ENCODE measurements around the gene TADA2A. TPM values are rescaled to one million over a fixed set of nuclear protein-coding genes. Genes with fewer than 3 reads are reported as not detected.

Gene TADA2A
- total and polyA plus RNA-seq, 8 donors, result 5.2 to 11.9 (median 9.4) TPM

GRCh38 chr17:37488009-37488604, 81.4 kb downstream of the TADA2A start:
- no peaks in the 10 kb centered on the region for H3K9me3 ChIP-seq
- no peak for TF ChIP-seq CTCF (IDR thresholded peaks at IDR 0.05)
- DNase-seq (peak in 1 of 6 donors; percentile 30), FAIRE-seq (no peak), ATAC-seq (peak; percentile 17 to 52 (median 20))
- H3K36me3 ChIP-seq, result no peaks in the 10 kb centered on the region
- H3K4me1 ChIP-seq, result peaks cover 6 to 11% (median 7%) of the 10 kb centered on the region in 3 donors
- WGBS, 2 donors, result 32% methylated on average over 7 of the region's 7 CpGs
- peak overlapping the region in 2 of 4 donors; percentile 78 to 81 for H3K4me3 ChIP-seq
- intact Hi-C loops (cut with DNase I), result no loop called here
- H3K27ac ChIP-seq, result peak overlapping the region; percentile 90 to 97 (median 94)
- no peaks in the 10 kb centered on the region for H3K27me3 ChIP-seq

- Histone ChIP-seq H3K27ac (peak overlapping the region; percentile 90 to 97 (median 94)), H3K36me3 (no peaks in the 10 kb centered on the region)
- FAIRE-seq, result no peak
Observed at GRCh38 chr17:37488607-37489196, 82.0 kb downstream of the TADA2A start.

GRCh38 chr17:37489197-37490001, 82.7 kb downstream of the TADA2A start, which contains the start of gene DUSP14:
DUSP14 (plus strand) TSS chr17:37489891; CDS start chr17:37512273, 22,382 bp downstream.
- ATAC-seq, result peak; percentile 83 to 89 (median 84)
- Histone ChIP-seq H3K36me3 (no peaks in the 10 kb centered on the region), H3K27ac (peak within 1 kb of the TSS; percentile 90 to 97 (median 94)), H3K4me3 (peak within 1 kb of the TSS; percentile 71 to 81 (median 80)), H3K27me3 (no peaks in the 10 kb centered on the region), H3K9me3 (no peaks in the 10 kb centered on the region), H3K4me1 (peaks cover 6 to 11% (median 7%) of the 10 kb centered on the region in 3 donors)
- 0% methylated on average over 47 to 100 of the region's 100 CpGs for WGBS, 2 donors
- no peak for TF ChIP-seq CTCF (IDR thresholded peaks at IDR 0.05)
- no peak for FAIRE-seq
- intact Hi-C loops (cut with DNase I), result no loop called here
- peak; percentile 75 to 92 (median 84) for DNase-seq

More at GRCh38 chr17:37488607-37489196, 82.0 kb downstream of the TADA2A start:
- intact Hi-C loops (cut with DNase I), result no loop called here
- WGBS, 2 donors, result 1% methylated on average over 25 of the region's 25 CpGs
- no peaks in the 10 kb centered on the region for H3K27me3 ChIP-seq
- H3K4me3 ChIP-seq, result peak overlapping the region; percentile 69 to 81 (median 74)
- DNase-seq, result peak; percentile 80 to 91 (median 90)
- H3K9me3 ChIP-seq, result no peaks in the 10 kb centered on the region
- H3K4me1 ChIP-seq, result peaks cover 6 to 11% (median 7%) of the 10 kb centered on the region in 3 donors
- TF ChIP-seq CTCF (IDR thresholded peaks at IDR 0.05), result no peak
- peak; percentile 85 to 93 (median 86) for ATAC-seq

DNA sequence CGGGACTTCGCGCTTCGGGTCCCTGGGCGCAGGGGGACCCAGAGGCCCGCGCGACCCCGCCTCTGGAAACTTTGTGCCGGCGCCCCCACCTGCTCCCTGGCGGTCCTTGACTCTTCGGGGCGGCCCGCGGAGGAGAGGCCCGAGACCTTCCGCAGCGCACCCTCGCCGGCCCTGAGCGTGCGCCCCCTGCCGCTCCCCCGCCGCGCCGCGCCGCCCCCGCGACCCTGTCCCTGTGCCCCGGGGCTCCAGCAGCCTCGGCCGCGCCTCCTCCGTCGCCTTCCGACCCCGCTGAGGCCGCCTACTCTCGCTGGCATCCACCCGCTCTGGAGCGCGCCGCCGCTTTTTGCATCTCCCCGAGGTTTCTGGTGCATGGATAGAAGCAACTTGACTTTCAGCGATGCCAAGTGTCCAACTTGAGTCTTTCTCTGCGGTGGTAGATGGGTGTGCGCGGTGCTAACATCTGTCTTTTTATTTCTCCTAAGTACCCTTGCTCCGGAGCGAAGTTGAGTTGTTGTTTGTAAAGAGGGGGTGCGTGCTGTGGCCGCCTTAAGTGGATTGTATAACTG, 83.4 kb downstream of the TADA2A start:
- Histone ChIP-seq H3K4me1 (peaks cover 6 to 11% (median 7%) of the 10 kb centered on the region in 3 donors), H3K4me3 (peak overlapping the region; percentile 69 to 81 (median 80)), H3K27me3 (no peaks in the 10 kb centered on the region), H3K27ac (peak overlapping the region in 3 of 4 donors; percentile 59 to 70 (median 64)), H3K9me3 (no peaks in the 10 kb centered on the region), H3K36me3 (no peaks in the 10 kb centered on the region)
- 1% methylated on average over 31 to 55 of the region's 56 CpGs for WGBS, 2 donors
- peak; percentile 26 to 52 (median 36) for ATAC-seq
- no peak for FAIRE-seq
- TF ChIP-seq CTCF (IDR thresholded peaks at IDR 0.05), result peak in 2 of 4 donors; percentile 12 to 32
- intact Hi-C loops (cut with DNase I), result no loop called here
- peak; percentile 60 to 85 (median 70) for DNase-seq

Measured in pancreas (tissue), 10 donors.